Ascending aorta (tissue), 2 donors: ENCODE results near the gene CRY1. TPM values are rescaled to one million over a fixed set of nuclear protein-coding genes. Genes with fewer than 3 reads are reported as not detected.

ENCODE experiments used
- DNase-seq, 2 donors: peaks; one replicate each; pipeline ENCODE4 v3.0.0-alpha.2; 2019; ENCODE audit warnings: low spot score in 2 of 2
- H3K27ac ChIP-seq, 2 donors: fragments of 200-600 bp; sonication (generic); one replicate each; pipeline ENCODE4 v1.5.1; 2016 to 2017; ENCODE audit warnings: mild to moderate bottlenecking in 1 of 2
- H3K27me3 ChIP-seq: fragments of 200-600 bp; sonication (generic); one replicate; pipeline ENCODE4 v1.5.1; 2017
- H3K36me3 ChIP-seq, 2 donors: fragments of 200-600 bp; sonication (generic); one replicate each; pipeline ENCODE4 v1.5.1; 2016
- H3K4me1 ChIP-seq, 2 donors: fragments of 200-600 bp; sonication (generic); one replicate each; pipeline ENCODE4 v1.5.1; 2016 to 2017; ENCODE audit warnings: mild to moderate bottlenecking in 1 of 2
- H3K4me3 ChIP-seq, 2 donors: fragments of 200-600 bp; sonication (generic); one replicate each; pipeline ENCODE4 v1.5.1; 2016 to 2017; ENCODE audit warnings: mild to moderate bottlenecking in 1 of 2
- H3K9me3 ChIP-seq, 2 donors: fragments of 200-600 bp; sonication (generic); one replicate each; pipeline ENCODE4 v1.5.1; 2016
- CTCF ChIP-seq, 3 experiments: fragments of 200-600 bp in 2 of 3; fragments of 450-650 bp in 1 of 3; sonication (generic) in 2 of 3; IDR thresholded peaks; one replicate each; pipeline ENCODE4 v1.5.1; 2016 to 2019; ENCODE audit warnings: antibody characterized with exemption in 3 of 3, mild to moderate bottlenecking in 1 of 3, moderate library complexity in 1 of 3
- intact Hi-C: fragments of 100-400 bp; cut with DNase I; formaldehyde crosslinking; loops from one replicate; pipeline ENCODE4 v1.15.1; 2023
- total RNA-seq: library from RNA; depleted of rRNA; stranded (reverse); fragments of >200 nt; gene quantifications from one replicate; pipeline ENCODE4 v1.1.0, GENCODE V29; 2016

The CRY1 gene
- total RNA-seq, 1 donor from 2014 or later, result 23.0 TPM

- TF ChIP-seq CTCF (IDR thresholded peaks at IDR 0.05), result peak in 2 of 3 experiments; percentile 21 to 22
- Histone ChIP-seq H3K36me3 (no peaks in the 10 kb centered on the region), H3K27ac (peak overlapping the region; percentile 99), H3K9me3 (no peaks in the 10 kb centered on the region), H3K27me3 (no peaks in the 10 kb centered on the region), H3K4me3 (peak overlapping the region; percentile 85 to 99), H3K4me1 (peaks cover 2 to 25% of the 10 kb centered on the region in 2 donors)
- intact Hi-C loops, result loop anchor here (1.0 kb wide), 1 partner anchor 182 kb away; the partner anchor contains the start of gene RIC8B
- peak in 1 of 2 donors; percentile 83 for DNase-seq
Measured at GRCh38 chr12:106956048-106956578, 137.2 kb downstream of the CRY1 start.

- peak; percentile 72 to 96 for DNase-seq
- intact Hi-C loops, result loop anchor here (1.0 kb wide), 4 partner anchors 32 to 597 kb away; partner anchors contain the start of genes CRY1, MTERF2 and RIC8B
- H3K4me3 ChIP-seq, result peak within 1 kb of the TSS; percentile 85 to 99
- peaks cover 0 to 20% of the 10 kb centered on the region in 2 donors for H3K4me1 ChIP-seq
- no peaks in the 10 kb centered on the region for H3K9me3 ChIP-seq
- no peaks in the 10 kb centered on the region for H3K27me3 ChIP-seq
- no peaks in the 10 kb centered on the region for H3K36me3 ChIP-seq
- peak in 1 of 3 experiments; percentile 40 for TF ChIP-seq CTCF (IDR thresholded peaks at IDR 0.05)
- H3K27ac ChIP-seq, result peak within 1 kb of the TSS; percentile 99
Measured at GRCh38 chr12:106955377-106956047, 137.8 kb downstream of the CRY1 start, which contains the start of gene TMEM263. TSS of gene TMEM263 (plus strand) at chr12:106955907. CDS start at chr12:106967117, 11,210 bp downstream.

- no peak for TF ChIP-seq CTCF (IDR thresholded peaks at IDR 0.05)
- no peaks in the 10 kb centered on the region for H3K27me3 ChIP-seq
- peaks cover 0 to 17% of the 10 kb centered on the region in 2 donors for H3K4me1 ChIP-seq
- peak in 1 of 2 donors; percentile 70 for DNase-seq
- peak overlapping the region; percentile 99 for H3K27ac ChIP-seq
- no peaks in the 10 kb centered on the region for H3K9me3 ChIP-seq
- H3K4me3 ChIP-seq, result peak overlapping the region; percentile 85 to 99
- intact Hi-C loops, result loop anchor here (1.0 kb wide), 3 partner anchors 33 to 596 kb away; partner anchors contain the start of genes CRY1 and MTERF2
- no peaks in the 10 kb centered on the region for H3K36me3 ChIP-seq
Measured at GRCh38 chr12:106954462-106955376, 138.6 kb downstream of the CRY1 start.

GRCh38 chr12:106953352-106954250, 139.7 kb downstream of the CRY1 start:
- no peaks in the 10 kb centered on the region for H3K27me3 ChIP-seq
- no peak overlapping the region for H3K27ac ChIP-seq
- H3K4me1 ChIP-seq, result peaks cover 0 to 12% of the 10 kb centered on the region in 2 donors
- no peak overlapping the region for H3K4me3 ChIP-seq
- no peak for DNase-seq
- no peaks in the 10 kb centered on the region for H3K36me3 ChIP-seq
- H3K9me3 ChIP-seq, result no peaks in the 10 kb centered on the region
- intact Hi-C loops, result no loop called here
- TF ChIP-seq CTCF (IDR thresholded peaks at IDR 0.05), result no peak
